ENCODE results near the gene SSTR3.

DNA sequence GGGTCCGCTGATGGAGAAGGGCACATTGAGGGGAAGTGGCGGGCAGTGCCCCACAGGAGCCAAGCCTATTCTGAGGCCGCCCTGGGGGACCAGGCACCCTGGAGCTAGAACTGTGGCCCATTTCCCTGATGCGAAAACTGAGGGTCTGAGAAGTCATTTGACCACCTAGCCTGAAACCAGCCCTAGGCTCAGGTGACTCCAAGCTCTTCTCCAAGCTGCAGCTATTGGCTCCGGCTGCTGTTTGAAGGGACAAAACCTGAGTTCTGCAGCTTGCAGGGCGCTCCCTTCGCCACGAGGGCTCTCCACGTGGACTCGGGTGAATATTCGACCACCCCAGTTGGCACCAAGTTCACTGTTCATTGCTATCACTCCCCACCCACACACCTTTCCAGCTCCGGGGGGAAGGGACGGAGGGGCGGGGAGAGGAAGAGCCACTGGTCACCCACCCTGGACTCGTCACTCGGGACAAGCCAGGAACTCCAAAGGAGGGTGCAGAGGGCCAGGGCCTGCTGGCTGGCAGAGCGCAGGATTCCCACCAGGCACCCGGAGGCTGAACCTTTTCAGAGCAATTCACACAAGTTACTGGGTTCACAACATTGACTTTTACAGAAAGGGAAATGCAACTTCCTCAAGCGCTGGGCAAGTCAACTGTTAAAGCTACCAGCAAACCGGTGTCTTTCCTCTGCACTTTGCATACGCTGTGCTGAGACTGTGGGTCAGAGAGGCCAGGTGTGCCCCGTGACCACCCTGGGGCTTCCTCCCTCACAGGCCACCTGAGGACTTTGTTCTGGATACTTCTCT is 32.8 kb upstream of the SSTR3 start:
- TF ChIP-seq, protein P1, sequence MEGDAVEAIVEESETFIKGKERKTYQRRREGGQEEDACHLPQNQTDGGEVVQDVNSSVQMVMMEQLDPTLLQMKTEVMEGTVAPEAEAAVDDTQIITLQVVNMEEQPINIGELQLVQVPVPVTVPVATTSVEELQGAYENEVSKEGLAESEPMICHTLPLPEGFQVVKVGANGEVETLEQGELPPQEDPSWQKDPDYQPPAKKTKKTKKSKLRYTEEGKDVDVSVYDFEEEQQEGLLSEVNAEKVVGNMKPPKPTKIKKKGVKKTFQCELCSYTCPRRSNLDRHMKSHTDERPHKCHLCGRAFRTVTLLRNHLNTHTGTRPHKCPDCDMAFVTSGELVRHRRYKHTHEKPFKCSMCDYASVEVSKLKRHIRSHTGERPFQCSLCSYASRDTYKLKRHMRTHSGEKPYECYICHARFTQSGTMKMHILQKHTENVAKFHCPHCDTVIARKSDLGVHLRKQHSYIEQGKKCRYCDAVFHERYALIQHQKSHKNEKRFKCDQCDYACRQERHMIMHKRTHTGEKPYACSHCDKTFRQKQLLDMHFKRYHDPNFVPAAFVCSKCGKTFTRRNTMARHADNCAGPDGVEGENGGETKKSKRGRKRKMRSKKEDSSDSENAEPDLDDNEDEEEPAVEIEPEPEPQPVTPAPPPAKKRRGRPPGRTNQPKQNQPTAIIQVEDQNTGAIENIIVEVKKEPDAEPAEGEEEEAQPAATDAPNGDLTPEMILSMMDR (IDR thresholded peaks at IDR 0.05) = no peak
- TF ChIP-seq, protein P2, sequence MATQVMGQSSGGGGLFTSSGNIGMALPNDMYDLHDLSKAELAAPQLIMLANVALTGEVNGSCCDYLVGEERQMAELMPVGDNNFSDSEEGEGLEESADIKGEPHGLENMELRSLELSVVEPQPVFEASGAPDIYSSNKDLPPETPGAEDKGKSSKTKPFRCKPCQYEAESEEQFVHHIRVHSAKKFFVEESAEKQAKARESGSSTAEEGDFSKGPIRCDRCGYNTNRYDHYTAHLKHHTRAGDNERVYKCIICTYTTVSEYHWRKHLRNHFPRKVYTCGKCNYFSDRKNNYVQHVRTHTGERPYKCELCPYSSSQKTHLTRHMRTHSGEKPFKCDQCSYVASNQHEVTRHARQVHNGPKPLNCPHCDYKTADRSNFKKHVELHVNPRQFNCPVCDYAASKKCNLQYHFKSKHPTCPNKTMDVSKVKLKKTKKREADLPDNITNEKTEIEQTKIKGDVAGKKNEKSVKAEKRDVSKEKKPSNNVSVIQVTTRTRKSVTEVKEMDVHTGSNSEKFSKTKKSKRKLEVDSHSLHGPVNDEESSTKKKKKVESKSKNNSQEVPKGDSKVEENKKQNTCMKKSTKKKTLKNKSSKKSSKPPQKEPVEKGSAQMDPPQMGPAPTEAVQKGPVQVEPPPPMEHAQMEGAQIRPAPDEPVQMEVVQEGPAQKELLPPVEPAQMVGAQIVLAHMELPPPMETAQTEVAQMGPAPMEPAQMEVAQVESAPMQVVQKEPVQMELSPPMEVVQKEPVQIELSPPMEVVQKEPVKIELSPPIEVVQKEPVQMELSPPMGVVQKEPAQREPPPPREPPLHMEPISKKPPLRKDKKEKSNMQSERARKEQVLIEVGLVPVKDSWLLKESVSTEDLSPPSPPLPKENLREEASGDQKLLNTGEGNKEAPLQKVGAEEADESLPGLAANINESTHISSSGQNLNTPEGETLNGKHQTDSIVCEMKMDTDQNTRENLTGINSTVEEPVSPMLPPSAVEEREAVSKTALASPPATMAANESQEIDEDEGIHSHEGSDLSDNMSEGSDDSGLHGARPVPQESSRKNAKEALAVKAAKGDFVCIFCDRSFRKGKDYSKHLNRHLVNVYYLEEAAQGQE (IDR thresholded peaks at IDR 0.05; ENCODE audit: insufficient read depth in 1 of 2, low read depth in 2 of 2, low read length in 1 of 2) = no peak
- TF ChIP-seq POLR2AphosphoS5 (IDR thresholded peaks at IDR 0.05; ENCODE audit: low read depth, low read length) = no peak

Measured in Panc1 (cell line).